GM12878 (cell line): ENCODE measurements around the gene CP. TPM values are rescaled to one million over a fixed set of nuclear protein-coding genes. Genes with fewer than 3 reads are reported as not detected.

Experiments used
- ATAC-seq: fragments of 200-7000 bp; cut with Tn5 transposase; 3 replicates; pipeline ENCODE4 v1.9.1; 2020; ENCODE audit warnings: mild to moderate bottlenecking, moderate library complexity
- BruUV-seq: library from RNA; stranded (reverse); fragments of 400-500 nt; replicated peaks from 2 replicates; lab custom pipeline; 2021; lab: Mats Ljungman, UMichigan
- CTCF ChIA-PET: fragments of 300-600 bp; sonication (Branson Sonifier 250); formaldehyde crosslinking; extraction: SDS; loops from one replicate; lab custom pipeline; 2021; ENCODE audit warnings: inconsistent platforms; lab: Yijun Ruan, JAX
- POLR2A ChIA-PET: fragments of 350-600 bp; formaldehyde crosslinking; extraction: SDS; loops from one replicate; lab custom pipeline; 2021; ENCODE audit warnings: inconsistent platforms; lab: Charles Lee
- RAD21 ChIA-PET: fragments of 300-600 bp; sonication (Branson Sonifier 250); formaldehyde crosslinking; loops from one replicate; lab custom pipeline; 2023; ENCODE audit warnings: antibody characterized with exemption; ENCODE audit not compliant: unreplicated experiment; lab: Charles Lee
- SMC1A ChIA-PET: fragments of 300-600 bp; sonication (Branson Sonifier 250); formaldehyde crosslinking; loops from one replicate; lab custom pipeline; 2023; ENCODE audit not compliant: unreplicated experiment, uncharacterized antibody; lab: Charles Lee
- DNase-seq: peaks from one replicate; pipeline ENCODE4 v3.0.0-alpha.2; 2011; ENCODE audit warnings: low read depth, low spot score
- FAIRE-seq: peaks from 3 replicates; lab custom pipeline; 2011; peaks lifted over from hg19 to GRCh38; lab: Jason Lieb, UNC
- H2AFZ ChIP-seq: 2 replicates; pipeline ENCODE4 v1.6.0; 2011; ENCODE audit warnings: low read depth, low read length, control low read depth; ENCODE audit not compliant: control insufficient read depth
- H3K27ac ChIP-seq: 2 replicates; pipeline ENCODE4 v1.5.1; 2011; ENCODE audit warnings: control low read depth; ENCODE audit not compliant: control insufficient read depth, insufficient read depth
- H3K27me3 ChIP-seq, 2 experiments: replicated peaks in 1 of 2; 2 replicates each; pipeline versions ENCODE4 v1.6.0 to v1.6.1; 2011; ENCODE audit warnings: low read length in 1 of 2; ENCODE audit not compliant: control insufficient read depth in 2 of 2, insufficient read depth in 2 of 2
- H3K36me3 ChIP-seq, 2 experiments: 2 replicates each; pipeline ENCODE4 v1.5.1; 2011; ENCODE audit warnings: low read length in 1 of 2; ENCODE audit not compliant: control insufficient read depth in 2 of 2, insufficient read depth in 2 of 2
- H3K4me1 ChIP-seq: 2 replicates; pipeline ENCODE4 v1.6.1; 2011; ENCODE audit warnings: mild to moderate bottlenecking, low read length, moderate library complexity, mixed read lengths; ENCODE audit not compliant: control insufficient read depth, insufficient read depth
- H3K4me2 ChIP-seq: 2 replicates; pipeline ENCODE4 v1.6.0; 2011; ENCODE audit warnings: control low read depth; ENCODE audit not compliant: control insufficient read depth, insufficient read depth
- H3K4me3 ChIP-seq: fragments of 200-600 bp; sonication (generic); 2 replicates; pipeline ENCODE4 v1.5.1; 2016
- H3K79me2 ChIP-seq: 2 replicates; pipeline ENCODE4 v1.6.0; 2011; ENCODE audit warnings: low read length; ENCODE audit not compliant: control insufficient read depth, insufficient read depth
- H3K9ac ChIP-seq: 2 replicates; pipeline ENCODE4 v1.8.0; 2011; ENCODE audit warnings: low read length, control low read depth, mixed read lengths; ENCODE audit not compliant: control insufficient read depth, insufficient read depth
- H3K9me3 ChIP-seq: replicated peaks from 3 replicates; pipeline ENCODE4 v1.5.1; 2011; ENCODE audit warnings: mild to moderate bottlenecking, low read length; ENCODE audit not compliant: control insufficient read depth, insufficient read depth
- H4K20me1 ChIP-seq: 2 replicates; pipeline ENCODE4 v1.6.0; 2011; ENCODE audit not compliant: control insufficient read depth, insufficient read depth
- BHLHE40 ChIP-seq, 2 experiments: fragments of 450-650 bp in 1 of 2; IDR thresholded peaks; 2 replicates each; pipeline ENCODE4 v1.6.1; 2011 to 2017; ENCODE audit warnings: low read depth in 2 of 2, borderline replicate concordance in 1 of 2, improper control_type of control experiment in 1 of 2, low read length in 1 of 2, mild to moderate bottlenecking in 1 of 2
- ELK1 ChIP-seq: IDR thresholded peaks from 2 replicates; pipeline ENCODE4 v1.6.1; 2012; ENCODE audit warnings: low read depth, low read length, improper control_type of control experiment
- NFYA ChIP-seq: IDR thresholded peaks from 2 replicates; pipeline ENCODE4 v1.6.1; 2011; ENCODE audit warnings: low read depth, mild to moderate bottlenecking, low read length, improper control_type of control experiment, borderline replicate concordance
- PBX3 ChIP-seq: IDR thresholded peaks from 2 replicates; pipeline ENCODE4 v1.6.1; 2011; ENCODE audit warnings: mild to moderate bottlenecking, low read depth, low read length, moderate library complexity; ENCODE audit not compliant: insufficient replicate concordance
- POLR2AphosphoS5 ChIP-seq: IDR thresholded peaks from 2 replicates; pipeline ENCODE4 v1.6.1; 2011; ENCODE audit warnings: mild to moderate bottlenecking, low read length, inconsistent platforms
- WGBS: methylation state at CpG from one replicate; pipeline ENCODE4 v1.1.6; 2016; ENCODE audit warnings: low lambda C conversion rate; ENCODE audit not compliant: insufficient replicate concordance, insufficient coverage; ENCODE audit errors: missing lambda C conversion rate; 5-methylcytosine and 5-hydroxymethylcytosine counted together
- in situ Hi-C: fragments of 300-500 bp; cut with MboI; formaldehyde crosslinking; loops from 9 replicates; pipeline ENCODE4 v1.14.3; 2018; ENCODE audit warnings: mixed read lengths
- intact Hi-C: fragments of 100-400 bp; cut with micrococcal nuclease; formaldehyde crosslinking; loops from one replicate; pipeline ENCODE4 v1.14.2; 2022; ENCODE audit not compliant: unreplicated experiment
- polyA plus RNA-seq, 11 experiments: library from polyadenylated mRNA; depleted of rRNA in 4 of 11; unstranded in 6 of 11; stranded (reverse) in 5 of 11; fragments of >200 nt; fragmentation: Nextera tagmentation in 4 of 11; fragmentation: Illumina TruSeq in 1 of 11; extraction: Ambion mirVana in 4 of 11; extraction: Trizol in 1 of 11; gene quantifications; 1 replicate in 1 of 11; 2 replicates in 10 of 11; pipeline versions ENCODE4 v1.2.1 to v1.2.3, GENCODE V29; 2011 to 2016; ENCODE audit warnings: inconsistent platforms in 2 of 11, missing spikeins in 2 of 11, low read depth in 1 of 11
- total RNA-seq, 4 experiments: library from RNA; depleted of rRNA in 3 of 4; stranded (reverse); fragments of >200 nt in 3 of 4; fragmentation: Illumina TruSeq in 1 of 4; extraction: Trizol in 1 of 4; gene quantifications; 2 replicates each; pipeline versions ENCODE4 v1.2.1 to v1.2.3, GENCODE V29; 2013 to 2021

Gene CP
- total and polyA plus RNA-seq, 10 of the 15 experiments (the other 5 are each of a cell fraction or from before 2014, with no cell fraction given): 0.14 to 1.2 (median 0.30) TPM; not detected in 6

- no peak overlapping the region for H3K27ac ChIP-seq
- intact Hi-C loops: no loop called here
- BruUV-seq: no TSS peak
- no peaks in the 10 kb centered on the region for H3K9me3 ChIP-seq
- H4K20me1 ChIP-seq: no peaks in the 10 kb centered on the region
- SMC1A ChIA-PET: interaction anchor here (1.5 kb wide), 1 partner anchor 10 kb away, joined by 3 read pairs; no protein-coding TSS in a partner anchor
- H3K27me3 ChIP-seq: no peaks in the 10 kb centered on the region
- TF ChIP-seq NFYA (no peak), POLR2AphosphoS5 (no peak), PBX3 (no peak), BHLHE40 (IDR thresholded peaks at IDR 0.05; ENCODE audit: borderline replicate concordance in 1 of 2, low read depth in 2 of 2, low read length in 1 of 2) (no peak), ELK1 (no peak)
- TF ChIP-seq, all 136 proteins: peak for 0
- no peak for ATAC-seq
- FAIRE-seq: no peak
- Histone ChIP-seq H3K4me1 (no peaks in the 10 kb centered on the region), H3K4me2 (no peak overlapping the region), H3K36me3 (no peaks in the 10 kb centered on the region), H3K79me2 (no peaks in the 10 kb centered on the region), H3K4me3 (no peak overlapping the region), H2AFZ (no peak overlapping the region), H3K9ac (no peak overlapping the region)
- no peak for DNase-seq
- ChIA-PET RAD21 (interaction anchor here (0.8 kb wide), 1 partner anchor 268 kb away, joined by 3 read pairs; no protein-coding TSS in a partner anchor), CTCF (interaction anchor here (1.5 kb wide), 1 partner anchor 17 kb away, joined by 4 read pairs; no protein-coding TSS in a partner anchor), POLR2A (interaction anchor here (0.5 kb wide), 1 partner anchor 20 kb away, joined by 4 read pairs; no protein-coding TSS in a partner anchor)
- 71% methylated on average over 2 of the region's 2 CpGs for WGBS
- in situ Hi-C loops: no loop called here
These were observed 6.1 kb downstream of the CP start for GRCh38 chr3:149215515-149215914.
